SK-N-MC (cell line): ENCODE measurements around the gene SLC26A11.

ENCODE experiments used
- EZH2 ChIP-seq: fragments of 200-600 bp; sonication (generic); IDR thresholded peaks from one replicate; pipeline ENCODE4 v1.6.1; 2017; ENCODE audit warnings: antibody characterized with exemption
- FOXP2 ChIP-seq: optimal IDR thresholded peaks from 2 replicates; pipeline ENCODE3; 2011; ENCODE audit warnings: mild to moderate bottlenecking, moderate library complexity; ENCODE audit not compliant: insufficient read depth; ENCODE audit errors: extremely low read length, control extremely low read depth
- POLR2AphosphoS5 ChIP-seq: IDR thresholded peaks from 2 replicates; pipeline ENCODE4 v1.6.1; 2012; ENCODE audit warnings: mild to moderate bottlenecking, low read depth, low read length, borderline replicate concordance

- TF ChIP-seq EZH2 (no peak), POLR2AphosphoS5 (no peak), FOXP2 (no peak)
Measured at GRCh38 chr17:80220054-80220735, at the start of gene SLC26A11, which contains the start of gene SGSH.
